GM19099 (cell line): ENCODE results near the gene ZNF462.

Source experiments
- POLR2A ChIP-seq: IDR thresholded peaks from 3 replicates; pipeline ENCODE4 v1.6.1; 2011; ENCODE audit warnings: low read depth; ENCODE audit not compliant: insufficient read length; ENCODE audit errors: extremely low read depth

ZNF462 gene

GRCh38 chr9:106954558-106954957, 91.6 kb downstream of the ZNF462 start:
- no peak for TF ChIP-seq POLR2A

DNA sequence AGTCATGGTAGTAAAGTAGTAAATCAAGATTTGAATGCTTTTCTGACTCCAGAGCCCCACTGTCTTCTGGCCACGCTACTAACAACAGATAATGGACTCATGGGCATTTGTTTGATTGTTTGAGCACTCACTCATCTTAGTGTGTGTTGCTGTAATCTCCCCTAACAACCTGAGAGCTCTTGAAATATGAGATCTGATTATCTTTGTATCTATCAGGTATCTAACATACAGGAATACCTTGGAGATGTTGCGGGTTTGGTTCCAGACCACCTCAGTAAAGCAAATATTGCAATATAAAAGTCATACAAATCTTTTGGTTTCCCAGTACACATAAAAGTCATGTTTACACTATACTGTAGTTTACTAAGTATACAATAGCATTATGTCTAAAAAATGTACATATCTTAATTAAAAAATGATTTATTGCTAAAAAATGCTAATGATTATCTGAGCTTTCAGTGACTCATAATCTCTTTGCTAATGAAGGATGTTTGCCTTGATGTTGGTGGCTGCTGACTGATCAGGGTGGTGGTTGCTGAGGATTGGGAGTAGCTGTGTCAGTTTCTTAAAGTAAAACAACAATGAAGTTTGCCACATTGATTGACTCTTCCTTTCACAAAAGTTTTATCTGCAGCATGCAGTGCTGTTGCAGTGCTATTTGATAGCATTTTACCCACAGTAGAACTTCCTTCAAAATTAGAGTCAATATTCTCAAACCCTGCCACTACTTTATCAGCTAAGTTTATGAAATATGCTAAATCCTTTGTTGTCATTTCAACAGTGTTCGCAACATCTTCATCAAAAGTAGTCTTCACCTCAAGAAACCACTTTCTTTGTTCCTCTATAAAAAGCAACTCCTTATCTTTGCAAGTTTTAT, 92.2 kb downstream of the ZNF462 start:
- TF ChIP-seq POLR2A: no peak

- TF ChIP-seq POLR2A: no peak
Observed at GRCh38 chr9:106956971-106957370, 94.0 kb downstream of the ZNF462 start.

GRCh38 chr9:106958955-106959657, 96.1 kb downstream of the ZNF462 start:
- no peak for TF ChIP-seq POLR2A

GRCh38 chr9:106960258-106960657, 97.3 kb downstream of the ZNF462 start:
- TF ChIP-seq POLR2A: no peak

- no peak for TF ChIP-seq POLR2A
Observed at GRCh38 chr9:106961623-106962022, 98.7 kb downstream of the ZNF462 start.

DNA sequence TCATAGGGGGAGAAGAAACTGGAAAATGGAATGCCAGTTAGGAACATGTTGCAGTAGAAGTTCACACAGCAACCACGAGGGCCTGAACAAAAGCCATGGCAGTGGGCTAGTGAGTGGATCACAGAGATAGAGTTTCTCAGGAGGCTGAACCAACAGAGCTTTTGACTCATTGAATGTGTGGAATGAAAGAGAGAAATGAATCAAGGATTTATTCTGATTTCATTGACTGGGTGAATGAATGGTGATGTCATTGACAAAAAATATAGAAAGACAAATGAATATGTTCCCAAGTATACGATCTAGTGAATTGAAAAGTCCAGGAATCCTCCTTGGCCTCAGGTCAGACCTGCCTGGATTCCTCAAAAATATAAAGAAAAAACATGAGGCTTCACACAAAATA, 99.2 kb downstream of the ZNF462 start:
- TF ChIP-seq POLR2A: no peak

DNA sequence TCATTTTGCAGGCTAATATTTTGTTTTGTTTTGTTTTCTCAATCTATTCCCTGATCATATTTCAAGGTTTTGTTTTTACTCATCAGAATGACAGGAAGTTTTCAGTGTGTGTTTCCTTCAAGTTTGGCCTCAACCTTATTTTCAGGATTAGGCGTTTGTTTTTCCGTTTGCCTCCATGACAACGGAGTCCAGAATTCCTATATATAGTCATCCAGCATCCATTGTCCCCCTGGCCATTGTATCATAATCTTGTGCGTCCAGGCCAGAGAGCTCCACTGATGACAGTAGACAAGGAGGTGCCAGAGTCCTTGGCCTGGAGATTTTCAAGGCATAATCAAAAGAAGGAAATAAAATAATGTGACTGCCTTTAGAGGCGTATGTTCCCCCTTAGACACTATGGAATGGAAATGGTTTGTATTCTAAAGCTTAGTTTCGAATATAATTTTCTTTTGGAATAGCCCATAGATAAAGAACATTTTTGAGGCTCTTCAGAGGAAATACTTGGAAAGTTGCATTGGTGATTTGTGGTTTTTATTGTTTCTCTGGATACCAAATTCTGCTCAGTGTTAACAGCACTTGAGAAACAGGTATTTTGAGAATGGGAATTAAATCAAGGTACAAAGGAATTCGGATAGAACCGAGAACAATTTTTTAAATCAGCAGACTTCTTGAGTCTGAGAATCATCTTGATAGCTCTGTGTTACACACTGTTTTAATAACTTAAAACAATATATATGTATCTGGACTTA, 99.8 kb downstream of the ZNF462 start:
- TF ChIP-seq POLR2A: no peak

GRCh38 chr9:106963684-106964083, 100.7 kb downstream of the ZNF462 start:
- TF ChIP-seq POLR2A: no peak

- no peak for TF ChIP-seq POLR2A
Observed at GRCh38 chr9:106964329-106964728, 101.4 kb downstream of the ZNF462 start.

GRCh38 chr9:106964822-106965525, 102.0 kb downstream of the ZNF462 start:
- TF ChIP-seq POLR2A: no peak

- no peak for TF ChIP-seq POLR2A
Observed at GRCh38 chr9:106966481-106966880, 103.5 kb downstream of the ZNF462 start.

- TF ChIP-seq POLR2A: no peak
Observed at GRCh38 chr9:106969696-106970095, 106.7 kb downstream of the ZNF462 start.

- no peak for TF ChIP-seq POLR2A
Observed at GRCh38 chr9:106970219-106970975, 107.4 kb downstream of the ZNF462 start.
